Ovary (tissue), 9 donors: ENCODE results near the gene TCF4. TPM values are rescaled to one million over a fixed set of nuclear protein-coding genes. Genes with fewer than 3 reads are reported as not detected.

ENCODE experiments used
- DNase-seq, 5 donors: peaks; one replicate each; pipeline ENCODE4 v3.0.0-alpha.2; 2019 to 2020
- H3K27ac ChIP-seq, 2 donors: fragments of 200-600 bp; one replicate each; pipeline versions ENCODE4 v1.5.1 to v1.8.0; 2019 to 2022
- H3K27me3 ChIP-seq: fragments of 200-600 bp; one replicate; pipeline ENCODE4 v1.8.0; 2022
- H3K36me3 ChIP-seq: fragments of 200-600 bp; sonication (generic); one replicate; pipeline ENCODE4 v1.5.1; 2019
- H3K4me1 ChIP-seq: one replicate; pipeline ENCODE4 v1.8.1; 2013; ENCODE audit warnings: mild to moderate bottlenecking, moderate library complexity; ENCODE audit not compliant: insufficient read depth
- H3K4me3 ChIP-seq: fragments of 200-600 bp; sonication (generic); one replicate; pipeline ENCODE4 v1.5.1; 2017
- H3K9me3 ChIP-seq, 2 donors: fragments of 200-600 bp in 1 of 2; sonication (generic) in 1 of 2; one replicate each; pipeline versions ENCODE4 v1.5.1 to v1.8.1; 2013 to 2019; ENCODE audit warnings: mild to moderate bottlenecking in 1 of 2, moderate library complexity in 1 of 2
- EP300 ChIP-seq: sonication (generic); formaldehyde crosslinking; IDR thresholded peaks from one replicate; pipeline ENCODE4 v1.6.1; 2017; ENCODE audit warnings: antibody characterized with exemption
- POLR2A ChIP-seq: fragments of 450-650 bp; IDR thresholded peaks from one replicate; pipeline ENCODE4 v1.6.1; 2017; ENCODE audit warnings: antibody characterized with exemption, mild to moderate bottlenecking, moderate library complexity
- WGBS, 3 donors: extraction: QIAGEN DNeasy Blood & Tissue Kit in 1 of 3; methylation state at CpG; one replicate each; pipeline versions ENCODE4 v1.1.5 to v1.1.7; 2013 to 2017; 5-methylcytosine and 5-hydroxymethylcytosine counted together
- intact Hi-C, 4 donors: fragments of 100-400 bp; cut with DNase I; formaldehyde crosslinking; loops; one replicate each; pipeline versions ENCODE4 v1.11.0 to v1.15.1; 2022 to 2023
- polyA plus RNA-seq, 2 donors: library from polyadenylated mRNA; stranded (reverse); fragments of 200-250 nt in 1 of 2; fragments of 350-450 nt in 1 of 2; fragmentation: Illumina TruSeq in 1 of 2; extraction: RNeasy Lipid Tissue Mini Kit (QIAGEN cat#74804) in 1 of 2; gene quantifications; one replicate each; pipeline ENCODE4 v1.2.3, GENCODE V29; 2013 to 2014
- total RNA-seq, 7 donors: library from RNA; depleted of rRNA in 2 of 7; stranded (reverse); fragments of >200 nt in 2 of 7; fragmentation: NEBNext Ultra II Directional in 3 of 7; extraction: Animal tissue kit (Norgen Biotek cat#: 25700) in 3 of 7; gene quantifications; one replicate each; pipeline versions ENCODE4 v1.1.0 to v1.2.4, GENCODE V29; 2016 to 2023
- TF ChIP-seq, protein P1 (sequence below), 3 donors: fragments of 450-650 bp in 2 of 3; fragments of 200-600 bp in 1 of 3; IDR thresholded peaks; one replicate each; pipeline versions ENCODE4 v1.5.1 to v1.8.0; 2016 to 2022; ENCODE audit warnings: antibody characterized with exemption in 3 of 3, mild to moderate bottlenecking in 1 of 3
- donor health status: DM: no; HTN: no; CAD: no; lungs with moderate emphysema.
- donor health status: DM: no; HTN: no; CAD: no.
- donor health status: Bipolar disorder and iron deficiency.
- donor health status: DM: yes; HTN: yes; CAD: no.
- donor health status: DM: no; HTN: no; CAD: no.
- donor health status: DM: yes; HTN: yes; CAD: no.

The TCF4 gene
- total and polyA plus RNA-seq, 9 donors, result 36.5 to 131 (median 112) TPM

DNA sequence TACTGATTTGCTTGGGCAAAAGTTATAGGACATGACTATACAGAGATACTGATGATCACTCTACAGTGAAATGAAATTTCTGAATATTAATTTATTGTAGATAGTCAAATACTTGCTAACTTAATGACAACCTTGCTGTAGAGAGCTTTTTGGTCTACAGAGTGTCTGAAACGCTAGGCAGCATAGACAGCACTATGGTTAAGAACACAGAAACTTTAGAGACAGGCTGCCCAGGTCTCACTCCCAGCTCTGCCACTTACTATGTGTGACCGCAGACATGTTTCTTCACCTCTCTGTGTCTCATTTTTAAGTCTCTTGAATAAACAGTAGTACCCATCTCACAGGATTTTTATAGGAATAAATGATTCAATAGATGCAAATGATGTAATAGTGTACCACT is 247.0 kb downstream of the TCF4 start:
- H3K27me3 ChIP-seq, result no peaks in the 10 kb centered on the region
- H3K4me1 ChIP-seq, result peaks cover 2% of the 10 kb centered on the region
- TF ChIP-seq, protein P1, sequence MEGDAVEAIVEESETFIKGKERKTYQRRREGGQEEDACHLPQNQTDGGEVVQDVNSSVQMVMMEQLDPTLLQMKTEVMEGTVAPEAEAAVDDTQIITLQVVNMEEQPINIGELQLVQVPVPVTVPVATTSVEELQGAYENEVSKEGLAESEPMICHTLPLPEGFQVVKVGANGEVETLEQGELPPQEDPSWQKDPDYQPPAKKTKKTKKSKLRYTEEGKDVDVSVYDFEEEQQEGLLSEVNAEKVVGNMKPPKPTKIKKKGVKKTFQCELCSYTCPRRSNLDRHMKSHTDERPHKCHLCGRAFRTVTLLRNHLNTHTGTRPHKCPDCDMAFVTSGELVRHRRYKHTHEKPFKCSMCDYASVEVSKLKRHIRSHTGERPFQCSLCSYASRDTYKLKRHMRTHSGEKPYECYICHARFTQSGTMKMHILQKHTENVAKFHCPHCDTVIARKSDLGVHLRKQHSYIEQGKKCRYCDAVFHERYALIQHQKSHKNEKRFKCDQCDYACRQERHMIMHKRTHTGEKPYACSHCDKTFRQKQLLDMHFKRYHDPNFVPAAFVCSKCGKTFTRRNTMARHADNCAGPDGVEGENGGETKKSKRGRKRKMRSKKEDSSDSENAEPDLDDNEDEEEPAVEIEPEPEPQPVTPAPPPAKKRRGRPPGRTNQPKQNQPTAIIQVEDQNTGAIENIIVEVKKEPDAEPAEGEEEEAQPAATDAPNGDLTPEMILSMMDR (IDR thresholded peaks at IDR 0.05), result no peak
- TF ChIP-seq EP300, result no peak
- TF ChIP-seq POLR2A, result no peak
- intact Hi-C loops, result loop anchor here in 1 of 4 donors (10.0 kb wide), 1 partner anchor 1234 kb away; no protein-coding TSS in a partner anchor
- no peak overlapping the region for H3K4me3 ChIP-seq
- H3K9me3 ChIP-seq, result no peaks in the 10 kb centered on the region
- DNase-seq, result no peak
- no peaks in the 10 kb centered on the region for H3K36me3 ChIP-seq
- no peak overlapping the region for H3K27ac ChIP-seq
- WGBS, 3 donors, result 95 to 99% (median 95%) methylated on average over 2 of the region's 2 CpGs

DNA sequence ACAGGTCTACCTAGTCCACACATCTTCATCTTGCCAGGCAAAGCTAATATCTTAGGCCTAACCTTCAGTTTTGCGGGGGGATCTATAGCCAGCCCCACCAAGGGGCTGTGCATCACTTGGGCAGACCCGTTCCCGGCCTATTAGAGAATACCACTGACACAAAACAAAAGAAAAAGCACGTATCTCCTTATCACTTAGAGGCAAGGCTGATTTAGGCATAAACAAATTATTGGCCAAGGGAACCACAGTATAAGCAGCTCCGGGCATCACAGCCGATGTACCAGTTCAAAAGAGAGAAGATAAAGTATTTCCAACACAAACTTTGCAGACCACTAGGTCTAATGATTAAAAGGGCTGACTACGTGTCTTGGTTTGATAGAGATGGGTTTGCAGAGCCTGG is 248.0 kb downstream of the TCF4 start:
- 50 to 74% (median 64%) methylated on average over 7 of the region's 7 CpGs for whole genome bisulfite sequencing, 3 donors

DNA sequence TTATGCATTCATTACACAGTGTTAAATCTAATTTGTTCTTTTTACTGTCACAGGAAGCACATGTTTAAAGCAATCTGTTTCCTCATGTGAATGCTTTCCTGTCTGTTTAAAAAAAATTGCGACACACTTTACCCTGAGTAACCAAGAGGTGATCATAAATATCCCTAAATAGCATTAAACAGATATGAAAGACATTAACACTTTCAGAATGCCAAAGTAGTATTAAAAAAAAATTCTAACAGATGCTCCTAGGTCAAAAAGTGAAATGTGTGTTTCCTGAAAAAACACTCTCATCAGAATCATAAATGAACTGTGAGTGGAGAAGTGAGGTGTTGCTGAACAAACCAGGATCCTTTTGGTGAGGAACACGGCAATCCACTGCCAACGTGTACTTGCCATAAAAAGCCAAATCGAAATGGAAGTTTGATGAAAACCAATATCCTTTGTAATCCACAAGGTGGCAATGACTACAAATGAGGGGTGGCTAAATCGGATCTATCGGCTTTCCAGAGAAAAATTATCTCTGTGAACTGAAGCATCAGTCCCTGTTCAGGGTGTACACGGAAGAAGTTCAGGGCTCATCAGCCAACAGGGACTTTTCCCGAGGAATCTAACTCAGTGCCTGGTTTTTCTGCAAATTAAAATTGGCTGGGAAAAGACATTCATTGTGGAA is 248.9 kb downstream of the TCF4 start:
- Histone ChIP-seq H3K4me3 (no peak overlapping the region), H3K27me3 (no peaks in the 10 kb centered on the region), H3K9me3 (no peaks in the 10 kb centered on the region), H3K36me3 (no peaks in the 10 kb centered on the region), H3K4me1 (peaks cover 2% of the 10 kb centered on the region), H3K27ac (no peak overlapping the region)
- 31 to 41% (median 38%) methylated on average over 8 of the region's 8 CpGs for WGBS, 3 donors
- intact Hi-C loops, result no loop called here
- DNase-seq, result no peak
- TF ChIP-seq POLR2A (no peak), EP300 (no peak)
- TF ChIP-seq, protein P1 (IDR thresholded peaks at IDR 0.05), result no peak

More for the DNA sequence above, 248.0 kb downstream of the TCF4 start:
- no peak for DNase-seq
- no peak overlapping the region for H3K4me3 ChIP-seq
- TF ChIP-seq EP300, result no peak
- TF ChIP-seq, protein P1 (IDR thresholded peaks at IDR 0.05), result no peak
- TF ChIP-seq POLR2A, result no peak
- peaks cover 2% of the 10 kb centered on the region for H3K4me1 ChIP-seq
- no peaks in the 10 kb centered on the region for H3K9me3 ChIP-seq
- H3K36me3 ChIP-seq, result no peaks in the 10 kb centered on the region
- intact Hi-C loops, result loop anchor here in 1 of 4 donors (10.0 kb wide), 1 partner anchor 1235 kb away; no protein-coding TSS in a partner anchor
- H3K27me3 ChIP-seq, result no peaks in the 10 kb centered on the region
- no peak overlapping the region for H3K27ac ChIP-seq

DNA sequence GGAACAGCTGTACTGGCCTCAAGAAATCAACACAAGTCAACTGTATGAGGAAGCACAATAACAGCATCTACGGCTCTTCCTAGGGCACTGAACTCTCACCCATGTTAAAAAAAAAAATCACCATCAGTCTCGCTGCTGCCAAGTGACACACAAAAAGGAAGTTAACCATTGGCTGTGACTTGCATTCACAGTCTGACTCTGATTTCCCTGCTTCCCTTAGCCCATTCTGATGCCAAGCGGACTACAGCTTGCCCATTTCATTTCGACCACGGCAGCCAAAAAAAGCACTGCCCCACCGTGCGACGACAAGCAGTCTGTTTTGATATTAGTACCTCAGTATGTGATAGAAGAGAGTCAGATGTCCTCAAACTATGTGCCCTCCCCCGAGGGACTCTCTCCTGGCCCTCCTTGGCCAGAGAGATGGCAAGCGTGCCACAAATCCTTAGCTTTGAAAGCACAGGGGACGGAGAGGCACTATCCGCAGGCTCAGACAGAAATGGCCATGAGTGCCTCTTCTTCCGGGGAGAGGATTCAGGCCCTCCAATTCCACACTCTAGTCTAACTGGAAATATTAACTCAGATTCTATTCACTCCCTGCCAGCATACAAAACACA is 250.0 kb downstream of the TCF4 start:
- peak in 1 of 5 donors; percentile 22 for DNase-seq
- Histone ChIP-seq H3K4me3 (no peak overlapping the region), H3K36me3 (no peaks in the 10 kb centered on the region), H3K27me3 (no peaks in the 10 kb centered on the region), H3K4me1 (peaks cover 3% of the 10 kb centered on the region), H3K9me3 (no peaks in the 10 kb centered on the region), H3K27ac (no peak overlapping the region)
- intact Hi-C loops, result no loop called here
- TF ChIP-seq, protein P1 (IDR thresholded peaks at IDR 0.05), result no peak
- TF ChIP-seq POLR2A (no peak), EP300 (no peak)
- WGBS, 3 donors, result 63 to 80% (median 64%) methylated on average over 13 of the region's 13 CpGs
